ENCODE measurements around the gene SH2B3.
A peak's percentile ranks its signal among the peaks of the same experiment; 100 is the strongest.
"Not testable (repeated sequence)": the region's sequence is repeated elsewhere in the genome, so short reads cannot be mapped to it uniquely, and the experiment has no call there.

SH2B3 gene

GRCh38 chr12:111398530-111398929, 7.2 kb upstream of the SH2B3 start:
- no peak for TF ChIP-seq CTCF (IDR thresholded peaks at IDR 0.05; ENCODE audit: insufficient read depth, low read length, poor library complexity, severe bottlenecking)
- no peak for DNase-seq (ENCODE audit: extremely low read depth, insufficient read length)
- Histone ChIP-seq H3K4me3 (replicated peaks; ENCODE audit: low read depth, low read length) (no peak overlapping the region), H3K27me3 (replicated peaks; ENCODE audit: control insufficient read depth, insufficient read depth, low read length) (no peaks in the 10 kb centered on the region), H3K36me3 (ENCODE audit: control insufficient read depth, insufficient read depth, low read length) (no peaks in the 10 kb centered on the region)

GRCh38 chr12:111399741-111400404, 5.8 kb upstream of the SH2B3 start:
- not testable (repeated sequence) for H3K36me3 ChIP-seq (ENCODE audit: control insufficient read depth, insufficient read depth, low read length); H3K4me3 ChIP-seq (replicated peaks; ENCODE audit: low read depth, low read length); H3K27me3 ChIP-seq (replicated peaks; ENCODE audit: control insufficient read depth, insufficient read depth, low read length); DNase-seq (ENCODE audit: extremely low read depth, insufficient read length)

DNA sequence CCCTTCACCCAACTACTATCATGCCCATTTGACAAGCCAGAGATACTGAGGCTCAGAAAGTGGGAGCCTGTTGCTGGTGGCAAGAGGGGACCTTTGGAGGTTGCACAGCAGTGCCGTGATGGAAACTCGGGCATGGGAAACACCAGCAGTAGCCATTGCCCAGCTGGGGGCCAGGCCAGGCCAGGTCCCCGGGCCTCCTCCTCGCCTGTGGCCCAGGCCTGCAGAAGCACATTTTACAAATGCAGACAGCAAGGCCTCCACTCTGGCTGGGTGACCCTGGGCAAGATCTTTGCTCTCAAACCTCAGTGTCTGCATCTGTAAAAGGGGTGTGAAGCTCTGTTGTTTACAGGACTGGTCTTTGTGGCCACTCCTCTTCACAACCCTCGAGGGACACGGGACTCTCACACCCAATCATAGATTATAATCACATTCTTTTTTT, 4.5 kb upstream of the SH2B3 start:
- TF ChIP-seq CTCF (IDR thresholded peaks at IDR 0.05; ENCODE audit: insufficient read depth, low read length, poor library complexity, severe bottlenecking): no peak
- no peak overlapping the region for H3K4me3 ChIP-seq (replicated peaks; ENCODE audit: low read depth, low read length)
- DNase-seq (ENCODE audit: extremely low read depth, insufficient read length): no peak
- H3K27me3 ChIP-seq (replicated peaks; ENCODE audit: control insufficient read depth, insufficient read depth, low read length): no peaks in the 10 kb centered on the region
- H3K36me3 ChIP-seq (ENCODE audit: control insufficient read depth, insufficient read depth, low read length): no peaks in the 10 kb centered on the region

- not testable (repeated sequence) for H3K27me3 ChIP-seq (replicated peaks; ENCODE audit: control insufficient read depth, insufficient read depth, low read length); DNase-seq (ENCODE audit: extremely low read depth, insufficient read length); H3K4me3 ChIP-seq (replicated peaks; ENCODE audit: low read depth, low read length); H3K36me3 ChIP-seq (ENCODE audit: control insufficient read depth, insufficient read depth, low read length)
Measured at GRCh38 chr12:111402490-111402824, 3.3 kb upstream of the SH2B3 start.

GRCh38 chr12:111404362-111405148, 1.2 kb upstream of the SH2B3 start:
- TF ChIP-seq CTCF (IDR thresholded peaks at IDR 0.05; ENCODE audit: insufficient read depth, low read length, poor library complexity, severe bottlenecking): no peak
- H3K36me3 ChIP-seq (ENCODE audit: control insufficient read depth, insufficient read depth, low read length): peaks cover 3% of the 10 kb centered on the region
- H3K27me3 ChIP-seq (replicated peaks; ENCODE audit: control insufficient read depth, insufficient read depth, low read length): no peaks in the 10 kb centered on the region
- H3K4me3 ChIP-seq (replicated peaks; ENCODE audit: low read depth, low read length): peak overlapping the region; percentile 83
- DNase-seq (ENCODE audit: extremely low read depth, insufficient read length): no peak

DNA sequence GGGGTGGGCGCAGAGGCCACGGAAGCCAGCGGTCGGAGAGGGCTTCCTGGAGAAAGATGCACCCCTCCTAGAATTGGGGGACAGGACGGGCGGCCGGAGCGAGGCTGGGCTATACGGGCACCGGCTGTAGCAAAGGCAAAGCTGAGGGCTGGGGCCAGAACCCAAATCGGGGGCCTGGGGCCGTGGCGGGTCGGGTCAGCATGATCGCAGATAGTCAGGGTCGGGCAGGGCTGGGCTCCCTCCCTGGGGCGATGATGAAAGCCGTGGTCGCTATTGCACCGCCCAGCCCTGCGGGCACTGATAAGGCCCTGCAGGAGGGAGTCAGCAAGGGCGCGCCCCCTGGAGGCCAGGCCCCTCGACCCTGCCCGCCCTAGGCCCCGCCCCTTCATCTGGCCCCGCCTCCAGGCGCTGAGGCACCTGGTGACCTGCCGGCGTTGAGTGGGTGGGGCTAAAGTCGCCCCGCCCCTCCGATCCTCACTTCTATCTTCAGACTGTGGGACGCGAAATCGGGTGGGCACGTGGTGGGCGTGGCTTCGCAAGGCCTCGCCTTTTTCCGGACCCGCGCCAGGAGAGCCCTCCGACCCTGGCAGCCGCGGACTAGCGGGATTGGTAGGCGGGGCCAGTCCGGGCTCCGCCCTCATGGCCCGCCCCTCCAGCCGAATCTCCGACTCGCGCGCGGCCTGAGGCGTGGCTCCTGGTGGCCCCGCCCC, 419 bp upstream of the SH2B3 start:
- Histone ChIP-seq H3K36me3 (ENCODE audit: control insufficient read depth, insufficient read depth, low read length) (peaks cover 3% of the 10 kb centered on the region), H3K4me3 (replicated peaks; ENCODE audit: low read depth, low read length) (peak overlapping the region; percentile 83), H3K27me3 (replicated peaks; ENCODE audit: control insufficient read depth, insufficient read depth, low read length) (no peaks in the 10 kb centered on the region)
- peak; percentile 98 for DNase-seq (ENCODE audit: extremely low read depth, insufficient read length)
- TF ChIP-seq CTCF (IDR thresholded peaks at IDR 0.05; ENCODE audit: insufficient read depth, low read length, poor library complexity, severe bottlenecking): peak; percentile 79
